Gastrocnemius medialis (tissue), 4 donors: ENCODE results near the gene PRKAG2.

Experiments used
- POLR2A ChIP-seq, 2 donors: fragments of 450-650 bp; IDR thresholded peaks; one replicate each; pipeline ENCODE4 v1.6.1; 2017; ENCODE audit warnings: antibody characterized with exemption in 2 of 2, mild to moderate bottlenecking in 2 of 2, moderate library complexity in 2 of 2
- TF ChIP-seq, protein P1 (sequence below), 5 experiments: fragments of 450-650 bp in 3 of 5; fragments of 200-600 bp in 2 of 5; sonication (generic) in 2 of 5; IDR thresholded peaks in 4 of 5; conservative IDR thresholded peaks in 1 of 5; 1 replicate in 4 of 5; 2 replicates in 1 of 5; pipeline ENCODE4 v1.5.1; 2016 to 2019; ENCODE audit warnings: antibody characterized with exemption in 5 of 5, mild to moderate bottlenecking in 3 of 5, moderate library complexity in 3 of 5

DNA sequence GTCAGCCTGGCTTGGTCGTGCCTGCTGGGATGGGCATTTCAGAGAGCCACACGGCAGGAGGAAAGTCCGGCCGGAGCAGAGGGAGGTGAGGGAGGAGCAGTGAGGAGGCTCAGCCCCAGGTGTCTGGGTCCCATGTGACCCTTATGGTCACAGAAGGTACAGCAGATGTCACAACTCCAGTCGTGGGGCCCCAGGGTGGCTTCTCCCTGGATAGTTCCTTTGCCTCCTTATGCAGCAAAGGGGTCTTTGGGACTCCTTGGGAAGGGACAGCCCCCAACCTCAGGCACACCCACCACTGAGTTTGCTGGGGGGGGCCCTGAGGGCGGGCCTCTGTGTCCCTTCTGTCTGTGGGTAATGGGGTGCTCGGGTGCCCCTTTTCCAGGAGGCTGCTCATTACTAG, 19.6 kb upstream of the PRKAG2 start:
- no peak for TF ChIP-seq POLR2A (IDR thresholded peaks at IDR 0.05)
- TF ChIP-seq, protein P1, sequence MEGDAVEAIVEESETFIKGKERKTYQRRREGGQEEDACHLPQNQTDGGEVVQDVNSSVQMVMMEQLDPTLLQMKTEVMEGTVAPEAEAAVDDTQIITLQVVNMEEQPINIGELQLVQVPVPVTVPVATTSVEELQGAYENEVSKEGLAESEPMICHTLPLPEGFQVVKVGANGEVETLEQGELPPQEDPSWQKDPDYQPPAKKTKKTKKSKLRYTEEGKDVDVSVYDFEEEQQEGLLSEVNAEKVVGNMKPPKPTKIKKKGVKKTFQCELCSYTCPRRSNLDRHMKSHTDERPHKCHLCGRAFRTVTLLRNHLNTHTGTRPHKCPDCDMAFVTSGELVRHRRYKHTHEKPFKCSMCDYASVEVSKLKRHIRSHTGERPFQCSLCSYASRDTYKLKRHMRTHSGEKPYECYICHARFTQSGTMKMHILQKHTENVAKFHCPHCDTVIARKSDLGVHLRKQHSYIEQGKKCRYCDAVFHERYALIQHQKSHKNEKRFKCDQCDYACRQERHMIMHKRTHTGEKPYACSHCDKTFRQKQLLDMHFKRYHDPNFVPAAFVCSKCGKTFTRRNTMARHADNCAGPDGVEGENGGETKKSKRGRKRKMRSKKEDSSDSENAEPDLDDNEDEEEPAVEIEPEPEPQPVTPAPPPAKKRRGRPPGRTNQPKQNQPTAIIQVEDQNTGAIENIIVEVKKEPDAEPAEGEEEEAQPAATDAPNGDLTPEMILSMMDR (IDR thresholded peaks at IDR 0.05 in 4 of 5, conservative IDR thresholded peaks at IDR 0.05 in 1 of 5) = no peak
